Neural progenitor cell (in vitro differentiated cells): ENCODE results near the gene FIBCD1. TPM values are rescaled to one million over a fixed set of nuclear protein-coding genes. Genes with fewer than 3 reads are reported as not detected.

Experiments
- DNase-seq: peaks from one replicate; pipeline ENCODE4 v3.0.0-alpha.2; 2016; ENCODE audit warnings: low spot score
- H2AFZ ChIP-seq: fragments of 200-600 bp; sonication (generic); replicated peaks from 2 replicates; pipeline ENCODE4 v1.6.1; 2016; ENCODE audit warnings: antibody characterized with exemption
- H3F3A ChIP-seq: fragments of 200-600 bp; sonication (generic); 2 replicates; pipeline ENCODE4 v1.6.1; 2016; ENCODE audit warnings: antibody characterized with exemption, low read depth
- H3K27ac ChIP-seq: fragments of 200-600 bp; sonication (generic); 2 replicates; pipeline ENCODE4 v1.5.1; 2016; ENCODE audit warnings: mild to moderate bottlenecking
- H3K27me3 ChIP-seq: fragments of 200-600 bp; sonication (generic); 2 replicates; pipeline ENCODE4 v1.6.1; 2016; ENCODE audit warnings: mild to moderate bottlenecking, moderate library complexity
- H3K36me3 ChIP-seq: fragments of 200-600 bp; sonication (generic); 2 replicates; pipeline ENCODE4 v1.5.1; 2016
- H3K4me1 ChIP-seq: fragments of 200-600 bp; sonication (generic); 2 replicates; pipeline ENCODE4 v1.6.1; 2016; ENCODE audit warnings: mixed run types
- H3K4me2 ChIP-seq: fragments of 200-600 bp; sonication (generic); 2 replicates; pipeline ENCODE4 v1.6.1; 2016
- H3K4me3 ChIP-seq: fragments of 200-600 bp; sonication (generic); 2 replicates; pipeline ENCODE4 v1.5.1; 2016
- H3K79me2 ChIP-seq: fragments of 200-600 bp; sonication (generic); 2 replicates; pipeline ENCODE4 v1.6.1; 2016; ENCODE audit warnings: low read depth
- H3K9ac ChIP-seq: fragments of 200-600 bp; sonication (generic); 2 replicates; pipeline ENCODE4 v1.6.1; 2016
- H3K9me3 ChIP-seq: fragments of 200-600 bp; sonication (generic); 2 replicates; pipeline ENCODE4 v1.5.1; 2016; ENCODE audit warnings: low read depth
- H4K20me1 ChIP-seq: fragments of 200-600 bp; sonication (generic); 2 replicates; pipeline ENCODE4 v1.6.1; 2016; ENCODE audit warnings: low read depth
- H3K27ac Mint-ChIP-seq: 3 replicates; pipeline ENCODE4 v1.8.0; 2021; ENCODE audit warnings: mixed read lengths
- H3K27me3 Mint-ChIP-seq: 2 replicates; pipeline ENCODE4 v1.8.0; 2022; ENCODE audit warnings: low read depth, mild to moderate bottlenecking, inconsistent platforms, moderate library complexity, mixed read lengths; ENCODE audit not compliant: insufficient read depth
- H3K36me3 Mint-ChIP-seq: 3 replicates; pipeline ENCODE4 v1.8.0; 2021; ENCODE audit warnings: mixed read lengths
- H3K4me1 Mint-ChIP-seq: 3 replicates; pipeline ENCODE4 v1.8.0; 2021; ENCODE audit warnings: mixed read lengths
- H3K4me3 Mint-ChIP-seq: 3 replicates; pipeline ENCODE4 v1.8.0; 2021; ENCODE audit warnings: mild to moderate bottlenecking, moderate library complexity, mixed read lengths
- H3K9me3 Mint-ChIP-seq: 3 replicates; pipeline ENCODE4 v1.8.0; 2020; ENCODE audit warnings: mixed read lengths
- CTCF ChIP-seq: fragments of 200-600 bp; sonication (generic); IDR thresholded peaks from 2 replicates; pipeline ENCODE4 v1.5.1; 2017; ENCODE audit warnings: antibody characterized with exemption, mild to moderate bottlenecking
- EZH2 ChIP-seq: fragments of 200-600 bp; sonication (generic); IDR thresholded peaks from 2 replicates; pipeline ENCODE4 v1.6.1; 2017; ENCODE audit warnings: antibody characterized with exemption, mild to moderate bottlenecking, moderate library complexity
- EZH2phosphoT487 ChIP-seq: fragments of 200-600 bp; sonication (generic); IDR thresholded peaks from 2 replicates; pipeline ENCODE4 v1.6.1; 2017; ENCODE audit warnings: antibody characterized with exemption
- total RNA-seq: library from RNA; depleted of rRNA; stranded (reverse); fragments of >200 nt; gene quantifications from 2 replicates; pipeline ENCODE4 v1.2.3, GENCODE V29; 2015; ENCODE audit warnings: low replicate concordance

The FIBCD1 gene
- total RNA-seq, 1 donor from 2014 or later = 1.8 TPM

GRCh38 chr9:130945173-130945572 is 6.1 kb upstream of the FIBCD1 start:
- Histone ChIP-seq H3K9me3 (no peaks in the 10 kb centered on the region), H3K4me1 (peaks cover 3% of the 10 kb centered on the region), H4K20me1 (peaks cover 8% of the 10 kb centered on the region), H3F3A (peaks cover 15% of the 10 kb centered on the region), H2AFZ (no peak overlapping the region), H3K36me3 (no peaks in the 10 kb centered on the region), H3K27ac (no peak overlapping the region), H3K4me3 (no peak overlapping the region), H3K27me3 (peaks cover 28% of the 10 kb centered on the region), H3K79me2 (no peaks in the 10 kb centered on the region), H3K9ac (no peak overlapping the region), H3K4me2 (no peak overlapping the region)
- Mint-ChIP-seq H3K4me3 (no peak overlapping the region), H3K36me3 (no peaks in the 10 kb centered on the region), H3K4me1 (peaks cover 16% of the 10 kb centered on the region), H3K27me3 (peaks cover 41% of the 10 kb centered on the region), H3K27ac (no peak overlapping the region), H3K9me3 (peaks cover 3% of the 10 kb centered on the region)
- TF ChIP-seq EZH2 = no peak
- TF ChIP-seq EZH2phosphoT487 = no peak
- TF ChIP-seq CTCF = no peak
- DNase-seq = no peak

GRCh38 chr9:130944510-130945058 is 5.5 kb upstream of the FIBCD1 start:
- Histone ChIP-seq H3F3A (peaks cover 21% of the 10 kb centered on the region), H3K4me3 (no peak overlapping the region), H3K9me3 (no peaks in the 10 kb centered on the region), H3K27ac (no peak overlapping the region), H4K20me1 (peaks cover 13% of the 10 kb centered on the region), H3K9ac (no peak overlapping the region), H3K36me3 (no peaks in the 10 kb centered on the region), H3K27me3 (peaks cover 34% of the 10 kb centered on the region), H2AFZ (no peak overlapping the region), H3K4me1 (peaks cover 6% of the 10 kb centered on the region), H3K4me2 (no peak overlapping the region), H3K79me2 (no peaks in the 10 kb centered on the region)
- DNase-seq = no peak
- TF ChIP-seq CTCF = no peak
- no peak for TF ChIP-seq EZH2
- TF ChIP-seq EZH2phosphoT487 = no peak
- Mint-ChIP-seq H3K4me3 (no peak overlapping the region), H3K9me3 (peaks cover under 1% of the 10 kb centered on the region), H3K27ac (no peak overlapping the region), H3K36me3 (no peaks in the 10 kb centered on the region), H3K4me1 (peaks cover 16% of the 10 kb centered on the region), H3K27me3 (peaks cover 41% of the 10 kb centered on the region)

- no peak overlapping the region for H3K4me3 ChIP-seq
- Mint-ChIP-seq H3K27me3 (peaks cover 36% of the 10 kb centered on the region), H3K9me3 (no peaks in the 10 kb centered on the region), H3K4me3 (no peak overlapping the region), H3K36me3 (no peaks in the 10 kb centered on the region), H3K4me1 (peaks cover 16% of the 10 kb centered on the region), H3K27ac (peak overlapping the region; percentile 40)
- H2AFZ ChIP-seq = no peak overlapping the region
- peaks cover 29% of the 10 kb centered on the region for H3F3A ChIP-seq
- H3K36me3 ChIP-seq = no peaks in the 10 kb centered on the region
- H3K4me2 ChIP-seq = no peak overlapping the region
- no peak overlapping the region for H3K27ac ChIP-seq
- no peak for DNase-seq
- no peaks in the 10 kb centered on the region for H3K79me2 ChIP-seq
- TF ChIP-seq EZH2phosphoT487 (no peak), CTCF (no peak), EZH2 (no peak)
- H3K9ac ChIP-seq = no peak overlapping the region
- no peaks in the 10 kb centered on the region for H3K9me3 ChIP-seq
- H3K4me1 ChIP-seq = peaks cover 6% of the 10 kb centered on the region
- H4K20me1 ChIP-seq = peaks cover 13% of the 10 kb centered on the region
- H3K27me3 ChIP-seq = peaks cover 42% of the 10 kb centered on the region
Measured at GRCh38 chr9:130943777-130944176, 4.7 kb upstream of the FIBCD1 start.
